Left lung (tissue), 14 donors: ENCODE results near the gene NXF1. TPM values are rescaled to one million over a fixed set of nuclear protein-coding genes. Genes with fewer than 3 reads are reported as not detected.

Source experiments
- ATAC-seq: fragments of 200-7000 bp; cut with Tn5 transposase; one replicate; pipeline ENCODE4 v1.9.1; 2020; ENCODE audit warnings: moderate library complexity
- DNase-seq, 4 donors: peaks; one replicate each; pipeline ENCODE4 v3.0.0-alpha.2; 2013 to 2020
- H3K27ac ChIP-seq, 2 donors: fragments of 200-600 bp; sonication (generic) in 1 of 2; one replicate each; pipeline versions ENCODE4 v1.5.0 to v1.8.0; 2020 to 2021
- H3K27me3 ChIP-seq, 2 donors: fragments of 200-600 bp; sonication (generic) in 1 of 2; one replicate each; pipeline versions ENCODE4 v1.5.0 to v1.8.0; 2020 to 2021
- H3K36me3 ChIP-seq, 2 donors: fragments of 200-600 bp; sonication (generic) in 1 of 2; one replicate each; pipeline versions ENCODE4 v1.5.0 to v1.8.0; 2020 to 2021
- H3K4me1 ChIP-seq, 2 donors: fragments of 200-600 bp; one replicate each; pipeline ENCODE4 v1.8.0; 2021
- H3K4me3 ChIP-seq, 2 donors: fragments of 200-600 bp; sonication (generic) in 1 of 2; one replicate each; pipeline versions ENCODE4 v1.5.0 to v1.8.0; 2020 to 2021; ENCODE audit warnings: mild to moderate bottlenecking in 1 of 2
- H3K9me3 ChIP-seq, 2 donors: fragments of 200-600 bp; sonication (generic) in 1 of 2; one replicate each; pipeline versions ENCODE4 v1.5.0 to v1.8.0; 2020 to 2021
- intact Hi-C, 2 donors: fragments of 100-400 bp; cut with DNase I; formaldehyde crosslinking; loops; one replicate each; pipeline versions ENCODE4 v1.11.2 to v1.14.2; 2022
- long read RNA-seq, 12 donors: library from polyadenylated mRNA in 2 of 12; unstranded in 2 of 12; transcript quantifications; one replicate each; pipeline ENCODE4 v2.0.0 and lab custom pipeline, GENCODE V29; 2019 to 2026
- polyA plus RNA-seq, 6 donors: library from polyadenylated mRNA; unstranded; fragments of 120-200 nt; gene quantifications; one replicate each; pipeline ENCODE4 v1.2.1, GENCODE V29; 2013; ENCODE audit not compliant: insufficient read length in 6 of 6
- total RNA-seq, 2 donors: library from RNA; stranded (reverse); fragmentation: NEBNext Ultra II Directional; extraction: Animal tissue kit (Norgen Biotek cat#: 25700); gene quantifications; one replicate each; pipeline ENCODE4 v1.2.1, GENCODE V29; 2021
- TF ChIP-seq, protein P1 (sequence below), 2 donors: fragments of 200-600 bp; sonication (generic) in 1 of 2; IDR thresholded peaks; one replicate each; pipeline versions ENCODE4 v1.5.0 to v1.8.0; 2021; ENCODE audit warnings: antibody characterized with exemption in 2 of 2
- donor health status: DM: no; HTN: yes; CAD: no.
- donor health status: DM: no; HTN: no; CAD: no.

The NXF1 gene
- total RNA-seq (10 to 100 TPM; 67.8 to 73.0 TPM), polyA plus RNA-seq (100 to 1,000 TPM; 118 to 157 (median 134) TPM)
- long read RNA-seq, donor 1, full-length matches to known transcripts: 9 of 32 reads
- long read RNA-seq, donor 1, partial matches to known transcripts: 23 of 32 reads
- long read RNA-seq, donor 1, other reads (novel, unspliced or antisense): 0 of 32 reads
- long read RNA-seq, donor 2, partial matches to known transcripts: 5 of 10 reads
- long read RNA-seq, donor 2, other reads (novel, unspliced or antisense): 0 of 10 reads
- long read RNA-seq, donor 3, full-length matches to known transcripts: 12 of 19 reads
- long read RNA-seq, donor 3, partial matches to known transcripts: 7 of 19 reads
- long read RNA-seq, donor 3, other reads (novel, unspliced or antisense): 0 of 19 reads
- long read RNA-seq, donor 4, partial matches to known transcripts: 1 of 8 reads
- long read RNA-seq, donor 4, other reads (novel, unspliced or antisense): 4 of 8 reads
- long read RNA-seq, donor 5, full-length matches to known transcripts: 8 of 14 reads
- long read RNA-seq, donor 5, partial matches to known transcripts: 6 of 14 reads
- long read RNA-seq, donor 5, other reads (novel, unspliced or antisense): 0 of 14 reads
- long read RNA-seq, donor 6, full-length matches to known transcripts: 13 of 20 reads
- long read RNA-seq, donor 6, partial matches to known transcripts: 7 of 20 reads
- long read RNA-seq, donor 6, other reads (novel, unspliced or antisense): 0 of 20 reads
- long read RNA-seq, donor 7, full-length matches to known transcripts: 5 of 15 reads
- long read RNA-seq, donor 7, partial matches to known transcripts: 10 of 15 reads
- long read RNA-seq, donor 7, other reads (novel, unspliced or antisense): 0 of 15 reads
- long read RNA-seq, donor 8, full-length matches to known transcripts: 5 of 11 reads
- long read RNA-seq, donor 8, partial matches to known transcripts: 6 of 11 reads
- long read RNA-seq, donor 8, other reads (novel, unspliced or antisense): 0 of 11 reads
- long read RNA-seq, donor 9: 0 reads
- long read RNA-seq, donor 10, transcript NXF1-201 (21 exons, 2,346 nt): major isoform, 6 of 9 reads
- long read RNA-seq, donor 10, partial matches to known transcripts: 0 of 9 reads
- long read RNA-seq, donor 10, other reads (novel, unspliced or antisense): 3 of 9 reads
- long read RNA-seq, donor 11, full-length matches to known transcripts: 10 of 16 reads
- long read RNA-seq, donor 11, partial matches to known transcripts: 6 of 16 reads
- long read RNA-seq, donor 11, other reads (novel, unspliced or antisense): 0 of 16 reads
- long read RNA-seq, donor 12, full-length matches to known transcripts: 8 of 15 reads
- long read RNA-seq, donor 12, partial matches to known transcripts: 7 of 15 reads
- long read RNA-seq, donor 12, other reads (novel, unspliced or antisense): 0 of 15 reads

DNA sequence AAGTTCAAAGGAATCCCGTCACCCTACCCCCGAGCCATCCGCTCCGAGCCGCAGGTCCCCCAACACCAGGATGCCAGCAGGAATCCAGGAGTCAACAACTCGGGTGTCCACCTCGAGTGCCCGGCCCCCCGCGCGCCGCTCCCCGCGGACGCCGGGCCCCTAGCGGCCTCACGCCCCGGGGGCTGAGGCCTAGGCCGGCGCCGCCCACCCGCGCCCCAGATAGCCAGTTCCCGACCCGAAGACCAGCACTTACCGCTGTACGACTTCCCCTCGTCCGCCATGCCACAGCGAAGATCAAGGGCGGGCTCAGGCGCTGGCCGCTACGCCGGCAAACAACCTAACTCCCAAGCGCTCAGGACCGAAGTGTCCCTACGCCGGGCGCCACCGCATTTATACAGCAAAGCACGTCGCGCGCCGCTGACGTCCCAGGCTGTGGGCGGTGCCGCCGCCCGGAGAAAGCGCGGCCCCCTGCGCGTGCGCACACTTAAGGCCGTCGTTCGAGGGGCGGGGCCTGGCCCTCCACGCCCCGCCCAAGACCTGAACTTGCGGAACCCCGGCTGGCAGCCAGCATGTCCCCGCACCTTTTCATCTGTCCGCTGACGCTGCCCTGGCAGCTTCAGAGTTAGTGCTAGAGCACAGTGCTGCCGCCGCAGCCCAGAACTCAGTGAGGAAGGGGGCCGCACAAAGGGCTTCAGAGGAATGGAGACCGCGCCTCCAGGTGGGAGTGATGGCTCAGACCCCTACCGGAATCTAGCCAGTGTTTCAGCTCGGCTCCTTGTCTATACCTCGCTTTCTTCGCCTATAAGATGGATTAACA lies at the start of gene NXF1:
NXF1 (minus strand) TSS at position 365 of the 817 bp plus-strand sequence; CDS start at position 281, 84 bp downstream.
- intact Hi-C loops: no loop called here

DNA sequence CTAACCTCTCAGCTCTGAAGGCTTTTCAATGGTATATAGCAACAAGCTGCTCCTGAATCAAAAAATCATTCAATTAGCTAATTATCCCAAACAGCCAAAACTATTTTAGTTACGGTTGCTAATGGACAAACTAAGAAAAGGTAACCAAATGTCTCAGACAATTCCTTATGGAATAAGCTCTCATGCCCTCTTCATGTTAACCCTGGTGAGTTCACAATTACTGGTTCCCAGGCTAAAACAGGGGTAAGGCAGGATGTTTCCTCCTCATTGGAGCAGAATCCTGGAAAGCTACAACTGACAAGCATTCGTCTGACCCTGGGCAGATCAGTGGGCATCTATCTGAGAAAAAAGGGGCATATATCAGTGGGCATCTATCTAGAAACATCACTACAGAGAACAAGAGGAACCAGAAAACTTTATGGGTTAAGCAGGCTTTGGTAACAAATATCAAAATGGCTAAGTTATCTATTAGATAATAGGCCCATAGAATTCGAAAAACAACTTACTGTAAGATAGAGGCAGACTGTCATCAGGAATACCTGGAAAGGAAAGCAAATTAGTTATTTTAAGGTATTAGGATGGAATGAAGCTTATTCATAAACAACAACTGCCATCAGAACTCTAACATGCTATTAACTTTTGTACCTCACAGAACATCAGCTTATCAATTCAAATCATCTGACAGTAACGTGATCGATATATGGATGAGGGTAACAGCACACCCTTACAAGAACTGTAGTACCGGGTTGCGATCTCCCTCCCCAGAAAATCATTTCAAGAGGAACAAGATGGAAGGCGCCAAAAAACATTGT lies 49.0 kb upstream of the NXF1 start:
- intact Hi-C loops: loop anchor here in 1 of 2 donors (10.0 kb wide), 1 partner anchor 59 kb away; the partner anchor contains the start of gene TMEM223
- Histone ChIP-seq H3K4me1 (peaks cover 17 to 63% of the 10 kb centered on the region in 2 donors), H3K27me3 (no peaks in the 10 kb centered on the region), H3K36me3 (peaks cover 4 to 39% of the 10 kb centered on the region in 2 donors), H3K9me3 (no peaks in the 10 kb centered on the region), H3K4me3 (peak overlapping the region; percentile 65 to 81), H3K27ac (peak overlapping the region in 1 of 2 donors; percentile 82)
- TF ChIP-seq, protein P1, sequence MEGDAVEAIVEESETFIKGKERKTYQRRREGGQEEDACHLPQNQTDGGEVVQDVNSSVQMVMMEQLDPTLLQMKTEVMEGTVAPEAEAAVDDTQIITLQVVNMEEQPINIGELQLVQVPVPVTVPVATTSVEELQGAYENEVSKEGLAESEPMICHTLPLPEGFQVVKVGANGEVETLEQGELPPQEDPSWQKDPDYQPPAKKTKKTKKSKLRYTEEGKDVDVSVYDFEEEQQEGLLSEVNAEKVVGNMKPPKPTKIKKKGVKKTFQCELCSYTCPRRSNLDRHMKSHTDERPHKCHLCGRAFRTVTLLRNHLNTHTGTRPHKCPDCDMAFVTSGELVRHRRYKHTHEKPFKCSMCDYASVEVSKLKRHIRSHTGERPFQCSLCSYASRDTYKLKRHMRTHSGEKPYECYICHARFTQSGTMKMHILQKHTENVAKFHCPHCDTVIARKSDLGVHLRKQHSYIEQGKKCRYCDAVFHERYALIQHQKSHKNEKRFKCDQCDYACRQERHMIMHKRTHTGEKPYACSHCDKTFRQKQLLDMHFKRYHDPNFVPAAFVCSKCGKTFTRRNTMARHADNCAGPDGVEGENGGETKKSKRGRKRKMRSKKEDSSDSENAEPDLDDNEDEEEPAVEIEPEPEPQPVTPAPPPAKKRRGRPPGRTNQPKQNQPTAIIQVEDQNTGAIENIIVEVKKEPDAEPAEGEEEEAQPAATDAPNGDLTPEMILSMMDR (IDR thresholded peaks at IDR 0.05): no peak
- ATAC-seq: no peak
- DNase-seq: no peak

More for the DNA sequence above, at the start of gene NXF1:
- H3K9me3 ChIP-seq: no peaks in the 10 kb centered on the region
- H3K4me1 ChIP-seq: peaks cover 8 to 48% of the 10 kb centered on the region in 2 donors
- peak within 1 kb of the TSS; percentile 85 to 90 for H3K4me3 ChIP-seq
- peaks cover 0 to 35% of the 10 kb centered on the region in 2 donors for H3K36me3 ChIP-seq
- DNase-seq (peak; percentile 95 to 98 (median 98)), ATAC-seq (peak; percentile 95)
- peak within 1 kb of the TSS; percentile 93 to 94 for H3K27ac ChIP-seq
- H3K27me3 ChIP-seq: no peaks in the 10 kb centered on the region
- TF ChIP-seq, protein P1 (IDR thresholded peaks at IDR 0.05): peak in 1 of 2 donors; percentile 21

DNA sequence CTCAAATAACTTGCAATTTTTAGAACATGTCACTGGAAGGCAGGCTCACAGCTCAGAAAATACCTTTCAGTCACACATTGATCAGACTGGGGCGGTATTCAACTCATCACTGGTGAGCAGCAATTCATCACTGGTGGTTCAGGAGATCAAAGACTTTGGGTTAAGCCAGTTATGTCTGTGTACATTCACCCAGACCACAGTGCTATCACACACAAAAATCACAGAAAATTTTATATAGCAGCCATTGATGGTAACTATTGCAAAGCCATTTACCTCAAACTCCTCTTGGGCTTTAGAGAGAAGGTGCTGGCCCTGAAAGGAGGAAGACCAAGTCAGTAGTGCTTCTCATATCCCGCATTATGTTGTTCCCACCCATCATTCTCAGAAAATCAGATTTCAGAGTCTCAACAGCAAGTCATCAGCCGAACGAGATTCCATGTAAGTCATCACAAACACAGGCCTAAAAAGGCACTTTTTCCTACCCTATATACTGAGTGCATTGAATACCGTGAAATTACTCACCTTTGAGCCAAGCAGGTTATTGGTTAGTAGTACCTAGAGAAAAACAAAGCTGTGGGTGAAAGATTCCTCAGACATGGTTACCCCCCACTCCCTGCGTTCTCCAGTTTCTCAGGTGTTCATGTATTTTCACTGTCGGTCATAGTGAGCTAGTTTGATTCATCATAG lies 48.2 kb upstream of the NXF1 start:
- Histone ChIP-seq H3K9me3 (no peaks in the 10 kb centered on the region), H3K27ac (no peak overlapping the region), H3K4me3 (peak overlapping the region; percentile 65 to 81), H3K36me3 (peaks cover 4 to 39% of the 10 kb centered on the region in 2 donors), H3K27me3 (no peaks in the 10 kb centered on the region), H3K4me1 (peaks cover 17 to 63% of the 10 kb centered on the region in 2 donors)
- DNase-seq (no peak), ATAC-seq (no peak)
- TF ChIP-seq, protein P1 (IDR thresholded peaks at IDR 0.05): no peak
- intact Hi-C loops: loop anchor here in 1 of 2 donors (10.0 kb wide), 1 partner anchor 59 kb away; the partner anchor contains the start of gene TMEM223
